OCI-LY3 (cell line): ENCODE results near the gene TNFRSF6B.

Source experiments
- EZH2phosphoT487 ChIP-seq: fragments of 200-600 bp; shearing (Covaris generic); IDR thresholded peaks from 2 replicates; pipeline ENCODE4 v1.6.1; 2018; ENCODE audit warnings: antibody characterized with exemption, mixed run types, low read depth
- TF ChIP-seq, protein P1 (sequence below): fragments of 200-600, 300-600 bp; sonication (generic); IDR thresholded peaks from 2 replicates; pipeline ENCODE4 v1.5.1; 2014; ENCODE audit warnings: antibody characterized with exemption, low read length, low read depth

DNA sequence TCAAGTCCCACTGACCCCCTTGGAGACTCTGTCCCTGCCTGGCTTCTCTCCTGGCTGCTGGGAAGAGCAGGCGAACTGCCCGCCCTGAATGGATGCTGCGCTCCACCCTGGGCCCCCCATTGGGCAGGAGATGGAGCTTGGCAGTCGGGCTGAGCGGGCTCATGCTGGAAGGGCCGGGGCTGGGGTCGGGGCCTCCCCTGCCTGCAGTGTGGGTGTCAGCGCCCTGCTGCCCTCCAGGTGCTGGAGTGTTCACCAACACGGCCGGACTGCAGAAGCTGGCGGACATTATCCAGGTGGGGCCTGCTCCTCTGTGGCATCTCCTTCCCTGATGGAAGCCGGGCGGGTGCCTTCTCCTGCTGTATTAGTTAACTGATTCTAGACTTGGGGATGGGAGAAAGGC, 16.0 kb upstream of the TNFRSF6B start:
- TF ChIP-seq, protein P1, sequence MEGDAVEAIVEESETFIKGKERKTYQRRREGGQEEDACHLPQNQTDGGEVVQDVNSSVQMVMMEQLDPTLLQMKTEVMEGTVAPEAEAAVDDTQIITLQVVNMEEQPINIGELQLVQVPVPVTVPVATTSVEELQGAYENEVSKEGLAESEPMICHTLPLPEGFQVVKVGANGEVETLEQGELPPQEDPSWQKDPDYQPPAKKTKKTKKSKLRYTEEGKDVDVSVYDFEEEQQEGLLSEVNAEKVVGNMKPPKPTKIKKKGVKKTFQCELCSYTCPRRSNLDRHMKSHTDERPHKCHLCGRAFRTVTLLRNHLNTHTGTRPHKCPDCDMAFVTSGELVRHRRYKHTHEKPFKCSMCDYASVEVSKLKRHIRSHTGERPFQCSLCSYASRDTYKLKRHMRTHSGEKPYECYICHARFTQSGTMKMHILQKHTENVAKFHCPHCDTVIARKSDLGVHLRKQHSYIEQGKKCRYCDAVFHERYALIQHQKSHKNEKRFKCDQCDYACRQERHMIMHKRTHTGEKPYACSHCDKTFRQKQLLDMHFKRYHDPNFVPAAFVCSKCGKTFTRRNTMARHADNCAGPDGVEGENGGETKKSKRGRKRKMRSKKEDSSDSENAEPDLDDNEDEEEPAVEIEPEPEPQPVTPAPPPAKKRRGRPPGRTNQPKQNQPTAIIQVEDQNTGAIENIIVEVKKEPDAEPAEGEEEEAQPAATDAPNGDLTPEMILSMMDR = no peak
- TF ChIP-seq EZH2phosphoT487 = no peak
